Spinal cord (tissue), 10 donors: ENCODE data around the gene DIDO1. TPM values are rescaled to one million over a fixed set of nuclear protein-coding genes. Genes with fewer than 3 reads are reported as not detected.
"Not testable (repeated sequence)": the region's sequence is repeated elsewhere in the genome, so short reads cannot be mapped to it uniquely, and the experiment has no call there.

Experiments
- DNase-seq, 6 donors: peaks; one replicate each; pipeline versions ENCODE4 v3.0.0 to v3.0.0-alpha.2; 2013 to 2015; ENCODE audit warnings: low spot score in 6 of 6, low read depth in 4 of 6
- H3K27ac ChIP-seq: one replicate; pipeline ENCODE4 v1.5.1; 2013; ENCODE audit warnings: low read depth, low read length, control low read depth
- H3K27me3 ChIP-seq: one replicate; pipeline ENCODE4 v1.6.1; 2013; ENCODE audit warnings: low read length; ENCODE audit not compliant: control insufficient read depth, insufficient read depth
- H3K36me3 ChIP-seq: one replicate; pipeline ENCODE4 v1.6.1; 2013; ENCODE audit warnings: low read length; ENCODE audit not compliant: control insufficient read depth, insufficient read depth
- H3K4me1 ChIP-seq: one replicate; pipeline ENCODE4 v1.6.1; 2013; ENCODE audit warnings: low read length; ENCODE audit not compliant: control insufficient read depth, insufficient read depth
- H3K4me3 ChIP-seq: one replicate; pipeline ENCODE4 v1.5.1; 2013; ENCODE audit warnings: low read depth, low read length, control low read depth
- H3K9me3 ChIP-seq: one replicate; pipeline ENCODE4 v1.6.1; 2013; ENCODE audit warnings: low read length; ENCODE audit not compliant: control insufficient read depth, insufficient read depth
- WGBS: methylation state at CpG from one replicate; pipeline ENCODE4 v1.1.5; 2013; ENCODE audit warnings: missing lambda C conversion rate; ENCODE audit not compliant: insufficient coverage; 5-methylcytosine and 5-hydroxymethylcytosine counted together
- polyA plus RNA-seq, 2 donors: library from polyadenylated mRNA; unstranded; fragments of 120-200 nt; gene quantifications; one replicate each; pipeline ENCODE4 v1.2.1, GENCODE V29; 2013; ENCODE audit not compliant: insufficient read length in 2 of 2
- total RNA-seq, 2 donors: library from RNA; depleted of rRNA in 1 of 2; stranded (reverse); fragments of 120-200 nt in 1 of 2; fragments of >200 nt in 1 of 2; gene quantifications; one replicate each; pipeline versions ENCODE4 v1.2.3 to v1.2.4, GENCODE V29; 2013 to 2014
- donor health status: healthy.

The DIDO1 gene
- total and polyA plus RNA-seq, 4 donors, result 35.4 to 54.7 (median 45.8) TPM

DNA sequence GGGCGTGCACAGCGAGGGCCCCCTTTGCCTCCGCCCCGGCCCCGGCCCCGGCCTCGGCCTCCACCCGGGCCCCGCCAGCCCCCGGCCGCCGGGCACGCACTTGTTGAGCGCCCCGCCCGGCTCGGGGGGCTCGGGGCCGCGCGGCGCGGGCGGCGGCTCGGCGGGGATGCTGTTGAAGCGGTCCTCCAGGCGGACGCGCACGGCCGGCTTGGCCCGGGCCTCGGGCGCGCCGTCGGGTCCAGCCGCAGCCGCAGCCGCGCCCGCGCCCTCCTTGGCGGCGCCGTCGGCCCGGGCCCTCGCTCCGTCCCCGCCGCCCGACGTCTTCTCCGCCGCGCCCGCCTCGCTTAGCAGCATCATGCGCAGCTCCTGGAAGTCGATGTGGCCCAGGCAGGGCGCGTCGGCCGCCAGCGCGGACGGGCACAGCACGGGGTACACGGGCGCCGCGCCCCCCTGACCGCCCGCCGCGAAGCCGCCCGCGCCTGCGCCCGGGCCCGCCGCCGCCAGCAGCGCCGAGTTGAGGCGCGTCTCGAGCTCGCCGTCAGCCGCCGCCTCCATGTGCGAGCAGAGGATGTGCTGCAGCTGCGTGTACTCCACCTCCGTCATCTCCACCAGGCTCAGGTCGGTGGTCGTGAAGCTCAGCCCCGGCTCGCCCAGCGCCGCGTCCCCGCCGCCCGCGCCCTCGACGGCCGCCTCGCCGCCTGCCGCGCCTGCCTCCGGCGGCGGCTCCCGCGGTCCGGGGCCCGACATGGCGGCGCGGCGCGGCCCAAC is 65.2 kb downstream of the DIDO1 start:
- Histone ChIP-seq H3K27ac (no peak overlapping the region), H3K36me3 (peaks cover 9% of the 10 kb centered on the region), H3K4me1 (peaks cover 18% of the 10 kb centered on the region), H3K4me3 (peak overlapping the region; percentile 40), H3K9me3 (no peaks in the 10 kb centered on the region), H3K27me3 (no peaks in the 10 kb centered on the region)
- under 1% methylated on average over 129 of the region's 129 CpGs for WGBS
- DNase-seq, result peak in 2 of 6 donors; percentile 45 to 49

DNA sequence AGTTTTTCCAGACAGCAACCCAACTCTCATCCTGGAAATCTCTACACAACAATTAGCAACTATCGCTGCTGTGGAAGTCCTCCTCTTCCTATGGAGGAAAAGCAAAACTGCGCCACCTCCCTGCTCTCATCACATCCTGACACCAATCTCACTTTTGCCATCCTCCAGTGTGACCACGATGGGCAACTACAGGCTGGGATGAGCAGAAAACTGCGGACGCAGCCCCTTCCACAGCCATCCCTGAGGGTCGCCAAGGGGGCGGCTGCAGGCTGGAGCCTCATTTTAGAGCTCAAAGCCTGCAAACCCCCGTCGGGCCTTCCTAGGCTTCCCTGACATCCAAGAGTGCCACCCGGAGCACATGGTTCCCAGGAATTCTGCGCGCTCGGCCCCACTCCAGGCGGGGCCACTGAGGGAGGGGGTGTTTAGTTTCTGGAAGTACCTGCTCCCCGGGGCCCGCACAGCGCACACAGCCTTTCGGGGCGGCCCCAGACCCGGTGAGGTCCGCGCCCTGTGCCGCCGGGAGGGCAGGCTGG is 65.8 kb downstream of the DIDO1 start:
- H3K27ac ChIP-seq, result no peak overlapping the region
- peaks cover 10% of the 10 kb centered on the region for H3K36me3 ChIP-seq
- H3K4me3 ChIP-seq, result peak overlapping the region; percentile 40
- H3K27me3 ChIP-seq, result no peaks in the 10 kb centered on the region
- peaks cover 18% of the 10 kb centered on the region for H3K4me1 ChIP-seq
- H3K9me3 ChIP-seq, result no peaks in the 10 kb centered on the region
- 3% methylated on average over 24 of the region's 24 CpGs for WGBS
- DNase-seq, result peak in 2 of 6 donors; percentile 47 to 59

DNA sequence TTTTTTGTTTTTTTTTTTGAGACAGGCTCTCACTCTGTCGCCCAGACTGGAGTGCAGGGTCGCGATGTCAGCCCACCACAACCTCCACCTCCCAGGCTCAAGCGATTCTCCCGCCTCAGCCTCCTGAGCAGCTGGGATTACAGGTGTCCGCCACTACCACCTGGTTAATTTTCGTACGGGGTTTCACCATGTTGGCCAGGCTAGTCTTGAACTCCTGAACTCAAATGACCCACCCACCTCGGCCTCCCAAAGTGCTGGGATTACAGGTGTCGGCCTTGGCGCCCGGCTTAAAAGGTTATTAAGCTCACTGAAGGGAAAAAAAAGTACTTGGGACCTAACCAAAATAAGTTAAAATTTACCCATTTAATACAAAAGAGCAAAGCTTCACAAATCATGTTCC is 66.6 kb downstream of the DIDO1 start:
- whole genome bisulfite sequencing, result 90% methylated on average over 8 of the region's 12 CpGs
- H3K4me3 ChIP-seq, result no peak overlapping the region
- H3K36me3 ChIP-seq, result peaks cover 15% of the 10 kb centered on the region

DNA sequence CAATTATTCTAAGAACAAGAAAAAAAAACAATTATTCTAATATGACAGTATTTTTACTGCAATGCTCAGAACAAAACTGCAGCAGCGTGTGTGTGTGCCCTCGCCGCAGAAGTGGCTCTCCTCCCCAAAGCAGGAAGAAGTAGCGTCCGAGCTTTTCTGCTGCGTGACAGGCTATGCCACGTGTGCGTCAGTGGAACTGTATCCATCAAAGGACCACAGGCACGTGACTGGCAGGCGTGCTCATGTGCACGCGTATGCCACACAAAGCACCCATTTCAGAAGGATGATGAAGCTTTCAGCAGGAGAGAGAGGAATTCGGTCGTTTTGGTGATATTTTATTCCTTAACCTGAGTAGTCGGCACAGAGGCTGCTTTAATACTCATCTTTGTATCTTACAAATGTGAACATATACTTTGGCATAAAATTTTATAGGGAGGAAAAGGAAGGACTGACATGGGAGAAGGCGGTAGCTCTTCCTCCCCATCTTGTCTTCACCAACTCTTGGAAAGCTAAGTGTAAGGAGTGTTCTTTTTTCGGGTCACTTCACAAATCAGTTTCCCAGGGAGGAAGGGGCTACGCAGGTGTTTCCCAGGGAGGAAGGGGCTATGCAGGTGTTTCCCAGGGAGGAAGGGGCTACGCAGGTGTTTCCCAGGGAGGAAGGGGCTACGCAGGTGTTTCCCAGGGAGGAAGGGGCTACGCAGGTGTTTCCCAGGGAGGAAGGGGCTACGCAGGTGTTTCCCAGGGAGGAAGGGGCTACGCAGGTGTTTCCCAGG is 68.1 kb downstream of the DIDO1 start:
- H3K36me3 ChIP-seq, result peaks cover 18% of the 10 kb centered on the region
- DNase-seq, result no peak
- H3K9me3 ChIP-seq, result no peaks in the 10 kb centered on the region
- H3K27me3 ChIP-seq, result no peaks in the 10 kb centered on the region
- peaks cover 18% of the 10 kb centered on the region for H3K4me1 ChIP-seq
- H3K4me3 ChIP-seq, result no peak overlapping the region
- H3K27ac ChIP-seq, result no peak overlapping the region
- 91% methylated on average over 10 of the region's 23 CpGs for WGBS

More for the DNA sequence above, 66.6 kb downstream of the DIDO1 start:
- Histone ChIP-seq H3K27ac (no peak overlapping the region), H3K9me3 (no peaks in the 10 kb centered on the region), H3K27me3 (no peaks in the 10 kb centered on the region), H3K4me1 (peaks cover 18% of the 10 kb centered on the region)
- no peak for DNase-seq

DNA sequence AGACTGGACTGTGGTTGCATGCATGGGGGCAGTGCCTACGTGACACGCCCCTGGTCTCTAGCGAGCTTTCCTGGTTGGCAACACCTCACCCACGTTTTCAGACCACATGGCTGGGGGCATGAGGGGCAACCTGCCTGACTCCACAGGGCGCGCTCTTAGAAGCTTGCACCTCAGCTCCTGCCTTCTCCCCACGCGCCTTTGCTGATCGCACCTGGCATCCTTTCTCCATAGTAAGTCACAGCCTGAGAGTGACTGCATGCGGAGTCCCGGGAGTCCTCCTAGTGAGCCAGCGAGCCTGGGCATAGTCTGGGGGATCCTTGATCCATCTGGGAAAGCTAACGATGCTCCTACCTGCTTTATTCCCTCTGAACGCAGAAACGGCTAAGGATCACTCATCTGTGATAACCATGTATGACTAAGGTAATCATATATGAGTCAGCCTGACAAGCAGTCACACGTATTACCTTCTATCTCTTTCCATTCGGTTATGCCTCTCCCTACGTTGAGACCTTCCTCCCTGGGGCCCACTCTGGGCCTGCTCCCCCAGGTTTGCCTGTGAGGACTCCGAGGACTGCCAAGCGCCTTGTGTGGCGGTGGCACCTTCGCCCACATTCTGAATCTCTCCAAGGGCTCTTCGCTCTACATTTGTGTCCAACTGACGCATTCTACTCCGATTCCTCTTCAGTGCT is 69.2 kb downstream of the DIDO1 start:
- peaks cover 16% of the 10 kb centered on the region for H3K4me1 ChIP-seq
- H3K4me3 ChIP-seq, result no peak overlapping the region
- H3K27me3 ChIP-seq, result no peaks in the 10 kb centered on the region
- no peak overlapping the region for H3K27ac ChIP-seq
- no peaks in the 10 kb centered on the region for H3K9me3 ChIP-seq
- no peak for DNase-seq
- 93% methylated on average over 21 of the region's 25 CpGs for WGBS
- H3K36me3 ChIP-seq, result peaks cover 27% of the 10 kb centered on the region

- H3K4me1 ChIP-seq, result peaks cover 20% of the 10 kb centered on the region
- no peak for DNase-seq
- H3K4me3 ChIP-seq, result no peak overlapping the region
- no peaks in the 10 kb centered on the region for H3K27me3 ChIP-seq
- WGBS, result 100% methylated on average over 5 of the region's 5 CpGs
- no peaks in the 10 kb centered on the region for H3K9me3 ChIP-seq
- no peak overlapping the region for H3K27ac ChIP-seq
- H3K36me3 ChIP-seq, result peaks cover 36% of the 10 kb centered on the region
Observed at GRCh38 chr20:62855120-62855519, 71.2 kb downstream of the DIDO1 start.

DNA sequence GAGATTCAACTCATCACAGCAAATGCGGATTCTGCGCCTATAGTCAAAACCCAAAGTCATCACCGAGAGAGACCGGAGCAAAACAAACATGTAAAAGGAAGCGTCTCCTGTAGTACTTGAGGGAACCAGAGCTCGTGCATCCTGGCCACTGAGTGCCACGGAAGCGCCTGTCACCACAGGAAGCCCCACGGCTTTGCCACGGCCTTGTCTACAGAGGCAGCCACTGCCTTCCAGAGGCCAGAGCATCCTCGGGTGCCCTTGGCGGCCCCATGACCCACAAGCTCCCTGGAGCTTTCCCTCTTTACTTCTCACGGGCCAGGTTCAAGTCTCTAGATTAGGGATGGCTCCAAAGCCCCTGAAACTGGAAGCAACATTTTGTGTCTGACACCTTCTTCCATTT is 72.2 kb downstream of the DIDO1 start:
- H3K4me3 ChIP-seq, result no peak overlapping the region
- DNase-seq, result no peak
- WGBS, result 97% methylated on average over 13 of the region's 13 CpGs
- peaks cover 38% of the 10 kb centered on the region for H3K36me3 ChIP-seq
- H3K27ac ChIP-seq, result no peak overlapping the region
- no peaks in the 10 kb centered on the region for H3K9me3 ChIP-seq
- no peaks in the 10 kb centered on the region for H3K27me3 ChIP-seq
- H3K4me1 ChIP-seq, result peaks cover 17% of the 10 kb centered on the region

DNA sequence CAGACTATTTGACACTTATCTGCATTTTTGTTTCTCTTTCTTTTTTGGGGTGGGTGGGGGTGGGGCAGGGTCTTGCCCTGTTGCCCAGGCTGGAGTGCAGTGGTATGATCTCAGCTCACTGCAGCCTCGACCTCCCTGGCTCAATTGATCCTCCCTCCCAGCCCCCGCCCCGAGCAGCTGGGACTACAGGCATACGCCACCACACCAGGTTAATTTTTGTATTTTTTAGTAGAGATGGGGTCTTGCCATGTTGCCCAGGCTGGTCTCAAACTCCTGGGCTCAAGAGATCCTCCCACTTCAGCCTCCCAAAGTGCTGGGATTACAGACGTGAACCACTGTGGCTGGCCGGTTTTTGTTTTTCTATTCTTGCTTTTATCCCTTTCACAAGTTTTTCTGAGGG is 73.0 kb downstream of the DIDO1 start:
- WGBS, result 69% methylated on average over 2 of the region's 6 CpGs
- not testable (repeated sequence) for H3K27me3 ChIP-seq, H3K27ac ChIP-seq, H3K4me3 ChIP-seq, H3K9me3 ChIP-seq, DNase-seq
- H3K4me1 ChIP-seq, result peaks cover 14% of the 10 kb centered on the region
- H3K36me3 ChIP-seq, result peaks cover 38% of the 10 kb centered on the region

- WGBS, result 99% methylated on average over 12 of the region's 12 CpGs
- peaks cover 17% of the 10 kb centered on the region for H3K4me1 ChIP-seq
- H3K4me3 ChIP-seq, result no peak overlapping the region
- peaks cover 38% of the 10 kb centered on the region for H3K36me3 ChIP-seq
- H3K27me3 ChIP-seq, result no peaks in the 10 kb centered on the region
- no peaks in the 10 kb centered on the region for H3K9me3 ChIP-seq
- no peak overlapping the region for H3K27ac ChIP-seq
- no peak for DNase-seq
Observed at GRCh38 chr20:62852841-62853240, 73.5 kb downstream of the DIDO1 start.
